HepG2 (cell line): ENCODE measurements around the gene HCFC1. TPM values are rescaled to one million over a fixed set of nuclear protein-coding genes. Genes with fewer than 3 reads are reported as not detected.

Experiments used
- FOXK1 ChIP-seq: sonication (generic); formaldehyde crosslinking; IDR thresholded peaks from 2 replicates; pipeline ENCODE4 v1.4.0; 2020; ENCODE audit warnings: low read depth, missing genetic modification reagents, borderline replicate concordance
- KLF9 ChIP-seq: IDR thresholded peaks from 2 replicates; pipeline ENCODE4 v1.6.1; 2016; ENCODE audit warnings: low read depth
- NR1H2 ChIP-seq: sonication (generic); formaldehyde crosslinking; IDR thresholded peaks from 2 replicates; pipeline ENCODE4 v1.8.1; 2022; ENCODE audit warnings: low read depth, missing genetic modification reagents, borderline replicate concordance
- U2AF2 ChIP-seq: fragments of 200-400 bp; formaldehyde crosslinking; IDR thresholded peaks from 2 replicates; pipeline ENCODE4 v1.6.1; 2017; ENCODE audit warnings: low read depth, mild to moderate bottlenecking, low read length
- ZFY ChIP-seq: sonication (generic); formaldehyde crosslinking; IDR thresholded peaks from 2 replicates; pipeline ENCODE4 v1.4.0; 2020; ENCODE audit warnings: missing genetic modification reagents
- ZKSCAN5 ChIP-seq: sonication (generic); formaldehyde crosslinking; IDR thresholded peaks from 2 replicates; pipeline ENCODE4 v1.5.1; 2020; ENCODE audit warnings: mild to moderate bottlenecking, missing genetic modification reagents
- ZNF136 ChIP-seq: sonication (generic); formaldehyde crosslinking; IDR thresholded peaks from 2 replicates; pipeline ENCODE4 v1.8.1; 2022; ENCODE audit warnings: low read depth, mild to moderate bottlenecking, moderate library complexity, missing genetic modification reagents
- ZNF674 ChIP-seq: sonication (generic); formaldehyde crosslinking; IDR thresholded peaks from 2 replicates; pipeline ENCODE4 v1.5.0; 2020; ENCODE audit warnings: low read depth, mild to moderate bottlenecking, missing genetic modification reagents
- ZNF788 ChIP-seq: sonication (generic); formaldehyde crosslinking; IDR thresholded peaks from 2 replicates; pipeline ENCODE4 v1.5.0; 2020; ENCODE audit warnings: mild to moderate bottlenecking, missing genetic modification reagents, borderline replicate concordance
- ZNF83 ChIP-seq: sonication (generic); formaldehyde crosslinking; IDR thresholded peaks from 2 replicates; pipeline ENCODE4 v1.4.0; 2020; ENCODE audit warnings: missing genetic modification reagents, mild to moderate bottlenecking, borderline replicate concordance
- ZNF850 ChIP-seq: sonication (generic); formaldehyde crosslinking; conservative IDR thresholded peaks from 2 replicates; pipeline ENCODE4 v1.9.0; 2021; ENCODE audit warnings: mild to moderate bottlenecking, missing genetic modification reagents
- polyA plus RNA-seq, 8 experiments: library from polyadenylated mRNA; depleted of rRNA in 3 of 8; stranded (reverse) in 7 of 8; unstranded in 1 of 8; fragments of >200 nt; fragmentation: Illumina TruSeq in 4 of 8; extraction: Trizol in 4 of 8; gene quantifications; 2 replicates each; pipeline versions ENCODE4 v1.2.1 to v1.2.3, GENCODE V29; 2011 to 2016; ENCODE audit warnings: low read depth in 4 of 8, missing spikeins in 1 of 8, mixed read lengths in 1 of 8; ENCODE audit not compliant: insufficient read depth in 1 of 8
- total RNA-seq, 5 experiments: library from RNA; depleted of rRNA; stranded (reverse); fragments of >200 nt; fragmentation: Illumina TruSeq; extraction: Trizol; gene quantifications; 2 replicates each; pipeline ENCODE4 v1.2.3, GENCODE V29; 2016; ENCODE audit warnings: low read depth in 1 of 5
- TF ChIP-seq, protein P1 (sequence below): sonication (generic); formaldehyde crosslinking; IDR thresholded peaks from 2 replicates; pipeline ENCODE4 v1.5.0; 2020; ENCODE audit warnings: mild to moderate bottlenecking, missing genetic modification reagents
- TF ChIP-seq, protein P2 (sequence below): sonication (generic); formaldehyde crosslinking; IDR thresholded peaks from 2 replicates; pipeline ENCODE4 v1.8.0; 2022; ENCODE audit warnings: mild to moderate bottlenecking, missing genetic modification reagents, moderate library complexity
- TF ChIP-seq, protein P3 (sequence below): sonication (generic); formaldehyde crosslinking; IDR thresholded peaks from 2 replicates; pipeline ENCODE4 v1.4.0; 2020; ENCODE audit warnings: missing genetic modification reagents
- TF ChIP-seq, protein P4 (sequence below): IDR thresholded peaks from 2 replicates; pipeline ENCODE4 v1.4.0; 2020; ENCODE audit warnings: mild to moderate bottlenecking, missing genetic modification reagents
- TF ChIP-seq, protein P5 (sequence below): sonication (generic); formaldehyde crosslinking; IDR thresholded peaks from 2 replicates; pipeline ENCODE4 v1.5.1; 2020; ENCODE audit warnings: mild to moderate bottlenecking, missing genetic modification reagents, moderate library complexity

HCFC1 gene
- total and polyA plus RNA-seq, 2 of the 13 experiments (the other 11 are each of a cell fraction or from before 2014, with no cell fraction given) = 5.8 to 17.8 TPM

DNA sequence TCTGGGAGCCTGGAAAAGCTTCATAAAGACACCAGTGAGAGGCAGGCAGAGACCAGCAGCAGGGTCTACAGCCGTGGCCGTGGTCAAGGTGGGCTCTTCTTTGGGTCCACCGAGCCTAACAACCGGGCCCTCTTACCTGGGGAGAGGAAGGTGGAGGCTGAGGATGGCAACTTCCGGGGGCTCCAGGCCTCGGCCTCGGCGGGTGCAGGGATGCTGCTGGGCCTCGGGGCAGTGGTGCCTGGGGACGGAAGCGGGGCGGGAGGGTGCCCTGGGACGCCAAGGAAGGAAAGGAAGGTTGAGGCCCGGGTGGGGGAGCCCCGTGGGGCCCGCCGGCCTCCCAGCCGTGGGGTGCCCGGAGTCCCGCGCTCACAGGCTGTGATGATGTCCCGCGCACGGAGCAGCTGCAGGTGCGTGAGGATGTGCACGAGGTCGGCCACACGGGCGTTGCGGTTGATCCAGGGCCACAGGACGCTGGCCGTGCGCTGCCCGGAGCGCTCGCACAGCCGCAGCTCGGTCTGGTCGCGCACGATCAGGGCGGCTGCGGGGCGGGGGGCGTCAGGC is 47.5 kb upstream of the HCFC1 start (continued):
- TF ChIP-seq, protein P1, sequence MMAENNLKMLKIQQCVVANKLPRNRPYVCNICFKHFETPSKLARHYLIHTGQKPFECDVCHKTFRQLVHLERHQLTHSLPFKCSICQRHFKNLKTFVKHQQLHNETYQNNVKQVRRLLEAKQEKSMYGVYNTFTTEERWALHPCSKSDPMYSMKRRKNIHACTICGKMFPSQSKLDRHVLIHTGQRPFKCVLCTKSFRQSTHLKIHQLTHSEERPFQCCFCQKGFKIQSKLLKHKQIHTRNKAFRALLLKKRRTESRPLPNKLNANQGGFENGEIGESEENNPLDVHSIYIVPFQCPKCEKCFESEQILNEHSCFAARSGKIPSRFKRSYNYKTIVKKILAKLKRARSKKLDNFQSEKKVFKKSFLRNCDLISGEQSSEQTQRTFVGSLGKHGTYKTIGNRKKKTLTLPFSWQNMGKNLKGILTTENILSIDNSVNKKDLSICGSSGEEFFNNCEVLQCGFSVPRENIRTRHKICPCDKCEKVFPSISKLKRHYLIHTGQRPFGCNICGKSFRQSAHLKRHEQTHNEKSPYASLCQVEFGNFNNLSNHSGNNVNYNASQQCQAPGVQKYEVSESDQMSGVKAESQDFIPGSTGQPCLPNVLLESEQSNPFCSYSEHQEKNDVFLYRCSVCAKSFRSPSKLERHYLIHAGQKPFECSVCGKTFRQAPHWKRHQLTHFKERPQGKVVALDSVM = peak; percentile 26; the same call in 1 of the 2 replicates
- TF ChIP-seq, protein P2, sequence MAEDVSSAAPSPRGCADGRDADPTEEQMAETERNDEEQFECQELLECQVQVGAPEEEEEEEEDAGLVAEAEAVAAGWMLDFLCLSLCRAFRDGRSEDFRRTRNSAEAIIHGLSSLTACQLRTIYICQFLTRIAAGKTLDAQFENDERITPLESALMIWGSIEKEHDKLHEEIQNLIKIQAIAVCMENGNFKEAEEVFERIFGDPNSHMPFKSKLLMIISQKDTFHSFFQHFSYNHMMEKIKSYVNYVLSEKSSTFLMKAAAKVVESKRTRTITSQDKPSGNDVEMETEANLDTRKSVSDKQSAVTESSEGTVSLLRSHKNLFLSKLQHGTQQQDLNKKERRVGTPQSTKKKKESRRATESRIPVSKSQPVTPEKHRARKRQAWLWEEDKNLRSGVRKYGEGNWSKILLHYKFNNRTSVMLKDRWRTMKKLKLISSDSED (CRISPR knock-in tag) = no peak
- no peak for TF ChIP-seq U2AF2
- no peak for TF ChIP-seq ZNF788 (CRISPR knock-in tag)
- TF ChIP-seq ZNF136 (CRISPR knock-in tag) = no peak
- no peak for TF ChIP-seq ZNF83 (CRISPR knock-in tag)
- TF ChIP-seq NR1H2 (CRISPR knock-in tag) = no peak
- TF ChIP-seq, protein P3, sequence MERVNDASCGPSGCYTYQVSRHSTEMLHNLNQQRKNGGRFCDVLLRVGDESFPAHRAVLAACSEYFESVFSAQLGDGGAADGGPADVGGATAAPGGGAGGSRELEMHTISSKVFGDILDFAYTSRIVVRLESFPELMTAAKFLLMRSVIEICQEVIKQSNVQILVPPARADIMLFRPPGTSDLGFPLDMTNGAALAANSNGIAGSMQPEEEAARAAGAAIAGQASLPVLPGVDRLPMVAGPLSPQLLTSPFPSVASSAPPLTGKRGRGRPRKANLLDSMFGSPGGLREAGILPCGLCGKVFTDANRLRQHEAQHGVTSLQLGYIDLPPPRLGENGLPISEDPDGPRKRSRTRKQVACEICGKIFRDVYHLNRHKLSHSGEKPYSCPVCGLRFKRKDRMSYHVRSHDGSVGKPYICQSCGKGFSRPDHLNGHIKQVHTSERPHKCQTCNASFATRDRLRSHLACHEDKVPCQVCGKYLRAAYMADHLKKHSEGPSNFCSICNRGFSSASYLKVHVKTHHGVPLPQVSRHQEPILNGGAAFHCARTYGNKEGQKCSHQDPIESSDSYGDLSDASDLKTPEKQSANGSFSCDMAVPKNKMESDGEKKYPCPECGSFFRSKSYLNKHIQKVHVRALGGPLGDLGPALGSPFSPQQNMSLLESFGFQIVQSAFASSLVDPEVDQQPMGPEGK (CRISPR knock-in tag) = no peak
- no peak for TF ChIP-seq FOXK1 (CRISPR knock-in tag)
- TF ChIP-seq, protein P4, sequence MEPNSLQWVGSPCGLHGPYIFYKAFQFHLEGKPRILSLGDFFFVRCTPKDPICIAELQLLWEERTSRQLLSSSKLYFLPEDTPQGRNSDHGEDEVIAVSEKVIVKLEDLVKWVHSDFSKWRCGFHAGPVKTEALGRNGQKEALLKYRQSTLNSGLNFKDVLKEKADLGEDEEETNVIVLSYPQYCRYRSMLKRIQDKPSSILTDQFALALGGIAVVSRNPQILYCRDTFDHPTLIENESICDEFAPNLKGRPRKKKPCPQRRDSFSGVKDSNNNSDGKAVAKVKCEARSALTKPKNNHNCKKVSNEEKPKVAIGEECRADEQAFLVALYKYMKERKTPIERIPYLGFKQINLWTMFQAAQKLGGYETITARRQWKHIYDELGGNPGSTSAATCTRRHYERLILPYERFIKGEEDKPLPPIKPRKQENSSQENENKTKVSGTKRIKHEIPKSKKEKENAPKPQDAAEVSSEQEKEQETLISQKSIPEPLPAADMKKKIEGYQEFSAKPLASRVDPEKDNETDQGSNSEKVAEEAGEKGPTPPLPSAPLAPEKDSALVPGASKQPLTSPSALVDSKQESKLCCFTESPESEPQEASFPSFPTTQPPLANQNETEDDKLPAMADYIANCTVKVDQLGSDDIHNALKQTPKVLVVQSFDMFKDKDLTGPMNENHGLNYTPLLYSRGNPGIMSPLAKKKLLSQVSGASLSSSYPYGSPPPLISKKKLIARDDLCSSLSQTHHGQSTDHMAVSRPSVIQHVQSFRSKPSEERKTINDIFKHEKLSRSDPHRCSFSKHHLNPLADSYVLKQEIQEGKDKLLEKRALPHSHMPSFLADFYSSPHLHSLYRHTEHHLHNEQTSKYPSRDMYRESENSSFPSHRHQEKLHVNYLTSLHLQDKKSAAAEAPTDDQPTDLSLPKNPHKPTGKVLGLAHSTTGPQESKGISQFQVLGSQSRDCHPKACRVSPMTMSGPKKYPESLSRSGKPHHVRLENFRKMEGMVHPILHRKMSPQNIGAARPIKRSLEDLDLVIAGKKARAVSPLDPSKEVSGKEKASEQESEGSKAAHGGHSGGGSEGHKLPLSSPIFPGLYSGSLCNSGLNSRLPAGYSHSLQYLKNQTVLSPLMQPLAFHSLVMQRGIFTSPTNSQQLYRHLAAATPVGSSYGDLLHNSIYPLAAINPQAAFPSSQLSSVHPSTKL = no peak
- TF ChIP-seq, protein P5, sequence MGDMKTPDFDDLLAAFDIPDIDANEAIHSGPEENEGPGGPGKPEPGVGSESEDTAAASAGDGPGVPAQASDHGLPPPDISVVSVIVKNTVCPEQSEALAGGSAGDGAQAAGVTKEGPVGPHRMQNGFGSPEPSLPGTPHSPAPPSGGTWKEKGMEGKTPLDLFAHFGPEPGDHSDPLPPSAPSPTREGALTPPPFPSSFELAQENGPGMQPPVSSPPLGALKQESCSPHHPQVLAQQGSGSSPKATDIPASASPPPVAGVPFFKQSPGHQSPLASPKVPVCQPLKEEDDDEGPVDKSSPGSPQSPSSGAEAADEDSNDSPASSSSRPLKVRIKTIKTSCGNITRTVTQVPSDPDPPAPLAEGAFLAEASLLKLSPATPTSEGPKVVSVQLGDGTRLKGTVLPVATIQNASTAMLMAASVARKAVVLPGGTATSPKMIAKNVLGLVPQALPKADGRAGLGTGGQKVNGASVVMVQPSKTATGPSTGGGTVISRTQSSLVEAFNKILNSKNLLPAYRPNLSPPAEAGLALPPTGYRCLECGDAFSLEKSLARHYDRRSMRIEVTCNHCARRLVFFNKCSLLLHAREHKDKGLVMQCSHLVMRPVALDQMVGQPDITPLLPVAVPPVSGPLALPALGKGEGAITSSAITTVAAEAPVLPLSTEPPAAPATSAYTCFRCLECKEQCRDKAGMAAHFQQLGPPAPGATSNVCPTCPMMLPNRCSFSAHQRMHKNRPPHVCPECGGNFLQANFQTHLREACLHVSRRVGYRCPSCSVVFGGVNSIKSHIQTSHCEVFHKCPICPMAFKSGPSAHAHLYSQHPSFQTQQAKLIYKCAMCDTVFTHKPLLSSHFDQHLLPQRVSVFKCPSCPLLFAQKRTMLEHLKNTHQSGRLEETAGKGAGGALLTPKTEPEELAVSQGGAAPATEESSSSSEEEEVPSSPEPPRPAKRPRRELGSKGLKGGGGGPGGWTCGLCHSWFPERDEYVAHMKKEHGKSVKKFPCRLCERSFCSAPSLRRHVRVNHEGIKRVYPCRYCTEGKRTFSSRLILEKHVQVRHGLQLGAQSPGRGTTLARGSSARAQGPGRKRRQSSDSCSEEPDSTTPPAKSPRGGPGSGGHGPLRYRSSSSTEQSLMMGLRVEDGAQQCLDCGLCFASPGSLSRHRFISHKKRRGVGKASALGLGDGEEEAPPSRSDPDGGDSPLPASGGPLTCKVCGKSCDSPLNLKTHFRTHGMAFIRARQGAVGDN (CRISPR knock-in tag) = peak; percentile 68
- no peak for TF ChIP-seq ZKSCAN5 (CRISPR knock-in tag)
- TF ChIP-seq KLF9 (CRISPR knock-in tag) = no peak
- TF ChIP-seq ZNF674 (CRISPR knock-in tag) = no peak
- no peak for TF ChIP-seq ZNF850 (CRISPR knock-in tag)
- peak; percentile 54 for TF ChIP-seq ZFY (CRISPR knock-in tag)
